PFSK-1 (cell line): ENCODE measurements around the gene CD276.

ENCODE experiments used
- POLR2AphosphoS5 ChIP-seq: IDR thresholded peaks from 2 replicates; pipeline ENCODE4 v1.6.1; 2012; ENCODE audit warnings: low read depth, mild to moderate bottlenecking, control low read depth, low read length, moderate library complexity
- SIN3A ChIP-seq: IDR thresholded peaks from 2 replicates; pipeline ENCODE4 v1.6.1; 2012; ENCODE audit warnings: mild to moderate bottlenecking, low read length, moderate library complexity, borderline replicate concordance; ENCODE audit not compliant: insufficient read depth
- TF ChIP-seq, protein P1 (sequence below), 2 experiments: IDR thresholded peaks; 2 replicates each; pipeline versions ENCODE4 v1.6.1 to v1.8.0; 2011 to 2012; ENCODE audit warnings: low read depth in 2 of 2, low read length in 2 of 2, control low read depth in 1 of 2, inconsistent platforms in 1 of 2, mild to moderate bottlenecking in 1 of 2, moderate library complexity in 1 of 2; ENCODE audit not compliant: insufficient read depth in 1 of 2

GRCh38 chr15:73696641-73697001, 12.4 kb downstream of the CD276 start:
- TF ChIP-seq, protein P1, sequence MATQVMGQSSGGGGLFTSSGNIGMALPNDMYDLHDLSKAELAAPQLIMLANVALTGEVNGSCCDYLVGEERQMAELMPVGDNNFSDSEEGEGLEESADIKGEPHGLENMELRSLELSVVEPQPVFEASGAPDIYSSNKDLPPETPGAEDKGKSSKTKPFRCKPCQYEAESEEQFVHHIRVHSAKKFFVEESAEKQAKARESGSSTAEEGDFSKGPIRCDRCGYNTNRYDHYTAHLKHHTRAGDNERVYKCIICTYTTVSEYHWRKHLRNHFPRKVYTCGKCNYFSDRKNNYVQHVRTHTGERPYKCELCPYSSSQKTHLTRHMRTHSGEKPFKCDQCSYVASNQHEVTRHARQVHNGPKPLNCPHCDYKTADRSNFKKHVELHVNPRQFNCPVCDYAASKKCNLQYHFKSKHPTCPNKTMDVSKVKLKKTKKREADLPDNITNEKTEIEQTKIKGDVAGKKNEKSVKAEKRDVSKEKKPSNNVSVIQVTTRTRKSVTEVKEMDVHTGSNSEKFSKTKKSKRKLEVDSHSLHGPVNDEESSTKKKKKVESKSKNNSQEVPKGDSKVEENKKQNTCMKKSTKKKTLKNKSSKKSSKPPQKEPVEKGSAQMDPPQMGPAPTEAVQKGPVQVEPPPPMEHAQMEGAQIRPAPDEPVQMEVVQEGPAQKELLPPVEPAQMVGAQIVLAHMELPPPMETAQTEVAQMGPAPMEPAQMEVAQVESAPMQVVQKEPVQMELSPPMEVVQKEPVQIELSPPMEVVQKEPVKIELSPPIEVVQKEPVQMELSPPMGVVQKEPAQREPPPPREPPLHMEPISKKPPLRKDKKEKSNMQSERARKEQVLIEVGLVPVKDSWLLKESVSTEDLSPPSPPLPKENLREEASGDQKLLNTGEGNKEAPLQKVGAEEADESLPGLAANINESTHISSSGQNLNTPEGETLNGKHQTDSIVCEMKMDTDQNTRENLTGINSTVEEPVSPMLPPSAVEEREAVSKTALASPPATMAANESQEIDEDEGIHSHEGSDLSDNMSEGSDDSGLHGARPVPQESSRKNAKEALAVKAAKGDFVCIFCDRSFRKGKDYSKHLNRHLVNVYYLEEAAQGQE (IDR thresholded peaks at IDR 0.05; ENCODE audit: insufficient read depth in 1 of 2, low read depth in 2 of 2, low read length in 2 of 2) = no peak
- no peak for TF ChIP-seq SIN3A
- TF ChIP-seq POLR2AphosphoS5 = no peak
